Measurements from ENCODE around the gene LST1.
A peak's percentile ranks its signal among the peaks of the same experiment; 100 is the strongest.

Gene LST1

GRCh38 chr6:31573239-31574105 lies 12.6 kb upstream of the LST1 start:
- Histone ChIP-seq H3K27me3 (ENCODE audit: low read length) (no peaks in the 10 kb centered on the region), H3K9me2 (replicated peaks; ENCODE audit: insufficient read depth, low read length) (no peaks in the 10 kb centered on the region), H3K4me3 (ENCODE audit: insufficient read depth, low read length, poor library complexity, severe bottlenecking) (peak overlapping the region; percentile 63), H3K36me3 (ENCODE audit: low read length) (peaks cover 3% of the 10 kb centered on the region; the same call in 1 of the 2 replicates), H3K9me3 (ENCODE audit: insufficient read depth, low read length) (no peaks in the 10 kb centered on the region), H4K20me1 (ENCODE audit: low read depth, low read length) (no peaks in the 10 kb centered on the region), H3F3A (ENCODE audit: insufficient read depth) (peaks cover 88% of the 10 kb centered on the region), H3K9ac (ENCODE audit: low read length) (peak overlapping the region; percentile 84), H3K79me2 (ENCODE audit: insufficient read depth, low read length) (peaks cover 73% of the 10 kb centered on the region), H3K4me2 (ENCODE audit: low read depth, low read length, poor library complexity, severe bottlenecking) (peak overlapping the region; percentile 86), H3K27ac (ENCODE audit: low read depth, low read length) (peak overlapping the region; percentile 92), H2AFZ (ENCODE audit: low read depth, low read length, severe bottlenecking) (no peak overlapping the region)
- TF ChIP-seq EZH2phosphoT487 (conservative IDR thresholded peaks at IDR 0.05; ENCODE audit: low read length): no peak
- no peak for TF ChIP-seq CTCF (IDR thresholded peaks at IDR 0.05; ENCODE audit: insufficient read depth, low read length, poor library complexity, severe bottlenecking)

GRCh38 chr6:31574106-31575061 lies 11.7 kb upstream of the LST1 start:
- no peak for TF ChIP-seq EZH2phosphoT487 (conservative IDR thresholded peaks at IDR 0.05; ENCODE audit: low read length)
- TF ChIP-seq CTCF (IDR thresholded peaks at IDR 0.05; ENCODE audit: insufficient read depth, low read length, poor library complexity, severe bottlenecking): peak; percentile 30
- Histone ChIP-seq H3K9ac (ENCODE audit: low read length) (peak overlapping the region; percentile 84), H3K9me2 (replicated peaks; ENCODE audit: insufficient read depth, low read length) (no peaks in the 10 kb centered on the region), H3F3A (ENCODE audit: insufficient read depth) (peaks cover 88% of the 10 kb centered on the region), H3K9me3 (ENCODE audit: insufficient read depth, low read length) (no peaks in the 10 kb centered on the region), H3K27me3 (ENCODE audit: low read length) (no peaks in the 10 kb centered on the region), H3K4me3 (ENCODE audit: insufficient read depth, low read length, poor library complexity, severe bottlenecking) (peak overlapping the region; percentile 71), H2AFZ (ENCODE audit: low read depth, low read length, severe bottlenecking) (peak overlapping the region; percentile 10), H3K4me2 (ENCODE audit: low read depth, low read length, poor library complexity, severe bottlenecking) (peak overlapping the region; percentile 86), H3K36me3 (ENCODE audit: low read length) (peaks cover 3% of the 10 kb centered on the region; the same call in 1 of the 2 replicates), H3K27ac (ENCODE audit: low read depth, low read length) (peak overlapping the region; percentile 92), H3K79me2 (ENCODE audit: insufficient read depth, low read length) (peaks cover 66% of the 10 kb centered on the region), H4K20me1 (ENCODE audit: low read depth, low read length) (no peaks in the 10 kb centered on the region)

- Histone ChIP-seq H3K9me2 (replicated peaks; ENCODE audit: insufficient read depth, low read length) (no peaks in the 10 kb centered on the region), H3F3A (ENCODE audit: insufficient read depth) (peaks cover 89% of the 10 kb centered on the region), H3K27ac (ENCODE audit: low read depth, low read length) (peak within 1 kb of the TSS; percentile 92), H3K9ac (ENCODE audit: low read length) (peak within 1 kb of the TSS; percentile 84), H2AFZ (ENCODE audit: low read depth, low read length, severe bottlenecking) (peak within 1 kb of the TSS; percentile 10), H3K4me3 (ENCODE audit: insufficient read depth, low read length, poor library complexity, severe bottlenecking) (peak within 1 kb of the TSS; percentile 71), H3K9me3 (ENCODE audit: insufficient read depth, low read length) (no peaks in the 10 kb centered on the region), H3K36me3 (ENCODE audit: low read length) (peaks cover 3% of the 10 kb centered on the region; the same call in 1 of the 2 replicates), H4K20me1 (ENCODE audit: low read depth, low read length) (no peaks in the 10 kb centered on the region), H3K4me2 (ENCODE audit: low read depth, low read length, poor library complexity, severe bottlenecking) (peak within 1 kb of the TSS; percentile 86), H3K27me3 (ENCODE audit: low read length) (no peaks in the 10 kb centered on the region), H3K79me2 (ENCODE audit: insufficient read depth, low read length) (peaks cover 56% of the 10 kb centered on the region)
- TF ChIP-seq EZH2phosphoT487 (conservative IDR thresholded peaks at IDR 0.05; ENCODE audit: low read length) (no peak), CTCF (IDR thresholded peaks at IDR 0.05; ENCODE audit: insufficient read depth, low read length, poor library complexity, severe bottlenecking) (no peak)
Observed at GRCh38 chr6:31575335-31575901, 10.7 kb upstream of the LST1 start, which contains the start of gene TNF. Gene TNF, plus strand, starts transcription at chr6:31575565. Its CDS starts 177 bp downstream, at chr6:31575742.
